GM23248 (cell line): ENCODE measurements around the gene SARNP. TPM values are rescaled to one million over a fixed set of nuclear protein-coding genes. Genes with fewer than 3 reads are reported as not detected.

Experiments
- DNase-seq: peaks from one replicate; pipeline ENCODE4 v3.0.0-alpha.2; 2015
- H2AFZ ChIP-seq: fragments of 200-600 bp; sonication (generic); 2 replicates; pipeline ENCODE4 v1.6.1; 2016; ENCODE audit warnings: antibody characterized with exemption
- H3F3A ChIP-seq: fragments of 200-600 bp; sonication (generic); 2 replicates; pipeline ENCODE4 v1.6.1; 2016; ENCODE audit warnings: mild to moderate bottlenecking, antibody characterized with exemption, mixed run types; ENCODE audit not compliant: insufficient read depth
- H3K27ac ChIP-seq: fragments of 200-600 bp; sonication (generic); 2 replicates; pipeline ENCODE4 v1.5.1; 2016; ENCODE audit warnings: mild to moderate bottlenecking
- H3K27me3 ChIP-seq: fragments of 200-600 bp; sonication (generic); replicated peaks from 2 replicates; pipeline ENCODE4 v1.6.1; 2016; ENCODE audit warnings: mild to moderate bottlenecking; ENCODE audit not compliant: insufficient read depth
- H3K36me3 ChIP-seq: fragments of 200-600 bp; sonication (generic); 2 replicates; pipeline ENCODE4 v1.6.1; 2016; ENCODE audit warnings: low read depth, mild to moderate bottlenecking
- H3K4me1 ChIP-seq: fragments of 200-600 bp; sonication (generic); 2 replicates; pipeline ENCODE4 v1.6.1; 2016; ENCODE audit warnings: mild to moderate bottlenecking; ENCODE audit not compliant: insufficient read depth
- H3K4me2 ChIP-seq: fragments of 200-600 bp; sonication (generic); one replicate; pipeline ENCODE4 v1.6.1; 2016; ENCODE audit warnings: mild to moderate bottlenecking; ENCODE audit not compliant: unreplicated experiment
- H3K4me3 ChIP-seq: fragments of 200-600 bp; sonication (generic); 2 replicates; pipeline ENCODE4 v1.5.1; 2016; ENCODE audit warnings: mild to moderate bottlenecking
- H3K79me2 ChIP-seq: fragments of 200-600 bp; sonication (generic); 2 replicates; pipeline ENCODE4 v1.6.1; 2016; ENCODE audit warnings: mild to moderate bottlenecking; ENCODE audit not compliant: insufficient read depth
- H3K9ac ChIP-seq: fragments of 200-600 bp; sonication (generic); 2 replicates; pipeline ENCODE4 v1.6.1; 2016; ENCODE audit warnings: mild to moderate bottlenecking
- H3K9me2 ChIP-seq: fragments of 200-600 bp; sonication (generic); 2 replicates; pipeline ENCODE4 v1.6.1; 2016; ENCODE audit warnings: mixed run types, mild to moderate bottlenecking, moderate library complexity; ENCODE audit not compliant: insufficient read depth
- H3K9me3 ChIP-seq: fragments of 200-600 bp; sonication (generic); one replicate; pipeline ENCODE4 v1.6.1; 2017; ENCODE audit warnings: low read depth
- H4K20me1 ChIP-seq: fragments of 200-600 bp; sonication (generic); 2 replicates; pipeline ENCODE4 v1.6.0; 2016; ENCODE audit not compliant: insufficient read depth
- EZH2 ChIP-seq: fragments of 200-600 bp; sonication (generic); IDR thresholded peaks from 2 replicates; pipeline ENCODE4 v1.6.1; 2018; ENCODE audit warnings: antibody characterized with exemption, mild to moderate bottlenecking; ENCODE audit not compliant: insufficient read depth, poor library complexity, severe bottlenecking
- EZH2phosphoT487 ChIP-seq: fragments of 200-600 bp; sonication (generic); IDR thresholded peaks from 2 replicates; pipeline ENCODE4 v1.6.1; 2018; ENCODE audit warnings: antibody characterized with exemption, moderate library complexity, mild to moderate bottlenecking, low read depth; ENCODE audit not compliant: insufficient read depth
- WGBS, 2 experiments: methylation state at CpG; one replicate each; pipeline ENCODE4 v1.1.6; 2015 to 2017; ENCODE audit warnings: low lambda C conversion rate in 2 of 2, low coverage in 1 of 2; ENCODE audit errors: missing lambda C conversion rate in 2 of 2; 5-methylcytosine and 5-hydroxymethylcytosine counted together
- in situ Hi-C: fragments of 300-500 bp; cut with MboI; formaldehyde crosslinking; loops from 2 replicates; pipeline ENCODE4 v1.15.0; 2020
- polyA plus RNA-seq: library from polyadenylated mRNA; unstranded; fragments of >200 nt; fragmentation: Nextera tagmentation; extraction: Ambion mirVana; gene quantifications from 2 replicates; pipeline ENCODE4 v1.2.1, GENCODE V29; 2016
- total RNA-seq: library from RNA; depleted of rRNA; stranded (reverse); fragments of >200 nt; shearing (Covaris generic); gene quantifications from 2 replicates; pipeline ENCODE4 v1.2.3, GENCODE V29; 2014

SARNP gene
- total and polyA plus RNA-seq, 2 experiments from 2014 or later, result 53.6 to 131 TPM

DNA sequence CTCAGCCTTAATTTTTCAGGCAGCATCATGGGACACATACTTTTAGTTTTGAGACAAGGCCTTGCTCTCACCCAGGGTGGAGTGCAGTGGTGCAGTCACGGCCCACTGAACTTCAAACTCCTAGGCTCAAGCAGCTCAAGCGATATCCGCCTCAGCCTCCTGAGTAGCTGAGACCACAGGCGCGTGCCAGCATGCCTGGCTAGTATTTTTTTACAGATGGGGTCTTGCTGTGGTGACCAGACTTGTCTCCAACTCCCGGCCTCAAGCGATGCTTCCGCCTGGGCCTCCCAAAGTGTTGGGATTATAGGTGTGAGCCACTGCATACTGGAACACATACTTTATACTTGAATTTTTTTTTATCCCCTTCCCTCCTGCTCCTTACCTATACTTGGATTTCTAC, 94.6 kb downstream of the SARNP start:
- Histone ChIP-seq H3K9me2 (no peaks in the 10 kb centered on the region), H3K4me1 (peaks cover 60% of the 10 kb centered on the region), H3K27me3 (no peaks in the 10 kb centered on the region), H3K27ac (peak overlapping the region; percentile 27; the same call in 1 of the 2 replicates), H2AFZ (no peak overlapping the region), H3K4me2 (no peak overlapping the region), H3F3A (peaks cover 86% of the 10 kb centered on the region), H3K9me3 (no peaks in the 10 kb centered on the region), H3K9ac (no peak overlapping the region), H3K36me3 (peaks cover 36% of the 10 kb centered on the region), H4K20me1 (0 out of 2 replicates have a peak, but pooled peaks cover 3% of the 10 kb centered on the region), H3K79me2 (peaks cover 26% of the 10 kb centered on the region), H3K4me3 (no peak overlapping the region)
- DNase-seq, result peak; percentile 5
- in situ Hi-C loops, result no loop called here
- WGBS, 2 experiments, result 96 to 97% methylated on average over 8 of the region's 8 CpGs
- TF ChIP-seq EZH2 (no peak), EZH2phosphoT487 (no peak)

DNA sequence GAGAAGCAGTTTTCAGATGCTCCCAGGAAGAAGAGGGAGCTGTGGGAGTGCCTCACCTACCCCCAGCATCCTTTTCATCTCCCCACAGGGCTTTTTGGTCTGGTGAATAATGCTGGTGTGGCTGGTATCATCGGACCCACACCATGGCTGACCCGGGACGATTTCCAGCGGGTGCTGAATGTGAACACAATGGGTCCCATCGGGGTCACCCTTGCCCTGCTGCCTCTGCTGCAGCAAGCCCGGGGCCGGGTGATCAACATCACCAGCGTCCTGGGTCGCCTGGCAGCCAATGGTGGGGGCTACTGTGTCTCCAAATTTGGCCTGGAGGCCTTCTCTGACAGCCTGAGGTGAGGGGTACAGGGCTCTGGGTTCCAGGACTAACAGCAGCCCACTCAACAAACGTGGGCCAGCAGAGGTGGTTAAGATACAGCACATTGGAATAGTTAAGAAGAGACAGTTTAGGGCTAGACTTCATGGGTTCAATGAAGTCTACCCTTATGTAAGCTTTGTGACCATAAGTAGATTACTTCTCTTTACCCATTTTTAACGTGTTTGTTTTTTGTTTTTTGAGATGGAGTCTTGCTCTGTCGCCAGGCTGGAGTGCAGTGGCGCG, 95.8 kb downstream of the SARNP start:
- H3F3A ChIP-seq, result peaks cover 92% of the 10 kb centered on the region
- in situ Hi-C loops, result no loop called here
- H2AFZ ChIP-seq, result no peak overlapping the region
- H3K27ac ChIP-seq, result peak overlapping the region; percentile 81
- 0 out of 2 replicates have a peak overlapping the region, but pooled peaks have one; percentile 5 for H3K9ac ChIP-seq
- no peak for TF ChIP-seq EZH2phosphoT487
- peaks cover 70% of the 10 kb centered on the region for H3K4me1 ChIP-seq
- H4K20me1 ChIP-seq, result no peaks in the 10 kb centered on the region
- H3K9me2 ChIP-seq, result no peaks in the 10 kb centered on the region
- no peaks in the 10 kb centered on the region for H3K9me3 ChIP-seq
- H3K4me3 ChIP-seq, result peak overlapping the region; percentile 65
- WGBS, 2 experiments, result 55% methylated on average over 14 of the region's 14 CpGs
- DNase-seq, result peak; percentile 29
- peak overlapping the region; percentile 90 for H3K4me2 ChIP-seq
- no peaks in the 10 kb centered on the region for H3K27me3 ChIP-seq
- peaks cover 16% of the 10 kb centered on the region for H3K79me2 ChIP-seq
- H3K36me3 ChIP-seq, result peaks cover 32% of the 10 kb centered on the region

DNA sequence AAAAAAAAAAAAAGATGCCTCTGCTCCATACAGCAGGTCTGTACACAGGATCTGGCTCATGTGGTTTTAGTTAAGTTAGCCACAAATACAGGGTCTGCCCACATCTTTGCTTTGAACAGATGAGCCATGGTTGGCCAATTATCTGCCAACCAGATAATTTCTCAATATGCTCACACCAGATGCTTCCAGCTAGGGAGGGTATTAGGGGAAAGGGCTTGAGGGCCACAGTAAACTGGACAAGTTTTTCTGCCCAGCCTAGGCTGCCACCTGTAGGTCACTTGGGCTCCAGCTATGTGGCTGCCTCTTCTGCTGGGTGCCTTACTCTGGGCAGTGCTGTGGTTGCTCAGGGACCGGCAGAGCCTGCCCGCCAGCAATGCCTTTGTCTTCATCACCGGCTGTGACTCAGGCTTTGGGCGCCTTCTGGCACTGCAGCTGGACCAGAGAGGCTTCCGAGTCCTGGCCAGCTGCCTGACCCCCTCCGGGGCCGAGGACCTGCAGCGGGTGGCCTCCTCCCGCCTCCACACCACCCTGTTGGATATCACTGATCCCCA, 96.6 kb downstream of the SARNP start:
- H3K27me3 ChIP-seq, result no peaks in the 10 kb centered on the region
- 1 to 2% methylated on average over 9 of the region's 9 CpGs for WGBS, 2 experiments
- peak; percentile 99 for DNase-seq
- H3K27ac ChIP-seq, result peak overlapping the region; percentile 81
- in situ Hi-C loops, result no loop called here
- H3K9me3 ChIP-seq, result no peaks in the 10 kb centered on the region
- 0 out of 2 replicates have a peak, but pooled peaks have one; percentile 42 for TF ChIP-seq EZH2phosphoT487
- no peak for TF ChIP-seq EZH2
- peaks cover 10% of the 10 kb centered on the region for H3K79me2 ChIP-seq
- peak overlapping the region; percentile 90 for H3K4me2 ChIP-seq
- no peaks in the 10 kb centered on the region for H3K9me2 ChIP-seq
- H3K9ac ChIP-seq, result peak overlapping the region; percentile 65
- H4K20me1 ChIP-seq, result no peaks in the 10 kb centered on the region
- peaks cover 65% of the 10 kb centered on the region for H3K4me1 ChIP-seq
- peak overlapping the region; percentile 65 for H3K4me3 ChIP-seq
- H3F3A ChIP-seq, result peaks cover 89% of the 10 kb centered on the region
- no peak overlapping the region for H2AFZ ChIP-seq
- H3K36me3 ChIP-seq, result peaks cover 25% of the 10 kb centered on the region

DNA sequence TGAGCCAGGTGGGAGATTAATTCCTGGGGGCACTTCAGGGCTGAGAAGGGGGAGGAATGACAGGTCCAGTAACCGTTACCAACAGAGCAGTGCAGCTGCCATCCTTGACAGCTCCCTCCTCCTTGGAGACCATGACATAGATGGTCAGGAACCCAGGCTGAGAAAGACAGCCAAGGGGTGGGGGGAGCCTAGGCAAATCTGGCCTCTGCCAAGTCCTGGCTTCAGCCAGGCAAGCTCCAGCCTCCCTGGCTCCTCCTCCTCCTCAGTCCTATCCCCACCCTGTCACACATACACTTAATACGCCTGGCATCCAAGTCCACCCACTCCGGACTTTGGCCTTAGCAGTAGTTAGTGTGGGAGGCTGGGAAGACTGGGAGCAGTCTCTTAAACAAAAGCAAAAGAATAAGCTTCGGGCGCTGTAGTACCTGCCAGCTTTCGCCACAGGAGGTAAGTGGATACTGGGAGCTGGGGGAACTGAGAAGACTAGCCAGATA, 97.4 kb downstream of the SARNP start, which contains the start of gene RDH5:
Gene RDH5, plus strand, starts transcription at position 323 of the 494 bp plus-strand sequence. CDS start 792 bp downstream, outside the sequence.
- WGBS, 2 experiments, result 8% methylated on average over 6 of the region's 6 CpGs
- H3K4me3 ChIP-seq, result peak within 1 kb of the TSS; percentile 65
- peak within 1 kb of the TSS; percentile 81 for H3K27ac ChIP-seq
- DNase-seq, result peak; percentile 94
- no peaks in the 10 kb centered on the region for H3K27me3 ChIP-seq
- no peaks in the 10 kb centered on the region for H3K9me3 ChIP-seq
- no peak for TF ChIP-seq EZH2
- no peak for TF ChIP-seq EZH2phosphoT487
- no peaks in the 10 kb centered on the region for H4K20me1 ChIP-seq
- peak within 1 kb of the TSS; percentile 65 for H3K9ac ChIP-seq
- H3K4me1 ChIP-seq, result peaks cover 63% of the 10 kb centered on the region
- H3F3A ChIP-seq, result peaks cover 89% of the 10 kb centered on the region
- no peak within 1 kb of the TSS for H2AFZ ChIP-seq
- H3K9me2 ChIP-seq, result no peaks in the 10 kb centered on the region
- peaks cover 20% of the 10 kb centered on the region for H3K36me3 ChIP-seq
- H3K79me2 ChIP-seq, result 0 out of 2 replicates have a peak, but pooled peaks cover 4% of the 10 kb centered on the region
- in situ Hi-C loops, result no loop called here
- H3K4me2 ChIP-seq, result peak within 1 kb of the TSS; percentile 90
